ENCODE data around the gene OR51I2.

The OR51I2 gene

DNA sequence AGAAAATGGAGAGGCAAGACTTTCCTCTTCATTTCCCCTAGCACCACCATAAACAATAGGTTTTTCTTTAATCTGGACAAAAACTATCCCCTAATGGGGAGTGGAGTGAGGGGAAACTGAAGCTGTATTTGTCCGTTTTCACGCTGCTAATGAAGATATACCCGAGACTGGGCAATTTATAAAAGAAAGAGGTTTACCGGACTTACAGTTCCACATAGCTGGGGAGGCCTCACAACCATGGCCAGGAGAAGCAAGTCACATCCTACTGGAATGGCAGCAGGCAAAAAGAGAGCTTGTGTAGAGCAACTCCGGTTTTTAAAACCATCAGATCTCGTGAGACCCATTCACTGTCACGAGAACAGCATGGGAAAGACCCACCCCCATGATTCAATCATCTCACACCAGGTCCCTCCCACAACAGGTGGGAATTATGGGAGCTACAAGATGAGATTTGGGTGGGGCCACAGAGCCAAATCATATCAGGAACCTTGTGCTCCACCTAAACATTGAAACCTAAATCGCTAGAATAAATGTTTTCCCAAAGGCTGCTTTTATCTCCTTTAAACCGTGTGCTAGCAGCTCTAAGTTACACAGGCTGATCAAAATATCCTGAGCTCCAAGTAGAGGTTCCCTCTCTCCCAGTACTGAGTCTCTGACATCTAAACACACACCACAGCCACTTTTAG is 56.4 kb downstream of the OR51I2 start:
- no peak overlapping the region for H2AFZ ChIP-seq (ENCODE audit: low read depth)
- TF ChIP-seq, protein P1, sequence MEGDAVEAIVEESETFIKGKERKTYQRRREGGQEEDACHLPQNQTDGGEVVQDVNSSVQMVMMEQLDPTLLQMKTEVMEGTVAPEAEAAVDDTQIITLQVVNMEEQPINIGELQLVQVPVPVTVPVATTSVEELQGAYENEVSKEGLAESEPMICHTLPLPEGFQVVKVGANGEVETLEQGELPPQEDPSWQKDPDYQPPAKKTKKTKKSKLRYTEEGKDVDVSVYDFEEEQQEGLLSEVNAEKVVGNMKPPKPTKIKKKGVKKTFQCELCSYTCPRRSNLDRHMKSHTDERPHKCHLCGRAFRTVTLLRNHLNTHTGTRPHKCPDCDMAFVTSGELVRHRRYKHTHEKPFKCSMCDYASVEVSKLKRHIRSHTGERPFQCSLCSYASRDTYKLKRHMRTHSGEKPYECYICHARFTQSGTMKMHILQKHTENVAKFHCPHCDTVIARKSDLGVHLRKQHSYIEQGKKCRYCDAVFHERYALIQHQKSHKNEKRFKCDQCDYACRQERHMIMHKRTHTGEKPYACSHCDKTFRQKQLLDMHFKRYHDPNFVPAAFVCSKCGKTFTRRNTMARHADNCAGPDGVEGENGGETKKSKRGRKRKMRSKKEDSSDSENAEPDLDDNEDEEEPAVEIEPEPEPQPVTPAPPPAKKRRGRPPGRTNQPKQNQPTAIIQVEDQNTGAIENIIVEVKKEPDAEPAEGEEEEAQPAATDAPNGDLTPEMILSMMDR (conservative IDR thresholded peaks at IDR 0.05; ENCODE audit: low read depth, low read length): no peak
- no peak overlapping the region for H3K27ac ChIP-seq
- no peak overlapping the region for H3K4me3 ChIP-seq (IDR thresholded peaks at IDR 0.05; ENCODE audit: insufficient read depth, low read depth, low read length)
- H3K79me2 ChIP-seq (ENCODE audit: insufficient read depth, low read depth): no peaks in the 10 kb centered on the region
- no peaks in the 10 kb centered on the region for H3K36me3 ChIP-seq (ENCODE audit: insufficient read depth)
- no peaks in the 10 kb centered on the region for H4K20me1 ChIP-seq (ENCODE audit: insufficient read depth)
- H3K9ac ChIP-seq: no peak overlapping the region
- no peaks in the 10 kb centered on the region for H3K4me1 ChIP-seq (ENCODE audit: low read depth, poor library complexity, severe bottlenecking)
- no peak overlapping the region for H3K4me2 ChIP-seq
- H3K27me3 ChIP-seq (ENCODE audit: insufficient read depth, low read depth): no peaks in the 10 kb centered on the region
